ENCODE measurements around the gene ADAMTSL3.

- TF ChIP-seq CTCF (IDR thresholded peaks at IDR 0.05), result no peak
- no peak for TF ChIP-seq ZFX (IDR thresholded peaks at IDR 0.05; ENCODE audit: borderline replicate concordance)
These were observed 54.4 kb downstream of the ADAMTSL3 start for GRCh38 chr15:83708328-83708727.
